ENCODE measurements around the gene TRHDE. TPM values are rescaled to one million over a fixed set of nuclear protein-coding genes. Genes with fewer than 3 reads are reported as not detected.
A peak's percentile ranks its signal among the peaks of the same experiment; 100 is the strongest.

Gene TRHDE
- total RNA-seq, 1 experiment from 2014 or later, result 3.5 TPM

DNA sequence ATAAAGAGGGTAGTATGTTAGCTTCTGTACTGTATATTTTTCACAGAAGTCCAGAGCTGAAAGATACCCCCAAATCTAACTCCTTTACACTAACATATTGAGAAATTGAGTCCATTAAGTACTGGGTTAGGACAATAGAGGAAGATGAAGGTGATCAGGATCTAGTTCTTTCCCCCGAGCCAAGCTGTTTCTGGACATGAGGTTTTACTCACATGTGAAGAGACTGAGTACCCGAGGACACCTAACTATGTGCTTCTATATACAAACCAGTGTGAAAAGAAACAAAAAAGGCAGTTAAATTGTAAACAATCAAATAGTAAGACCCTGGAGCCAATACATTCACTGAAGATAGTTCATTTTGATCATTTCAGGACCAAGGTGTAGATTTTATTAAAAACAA is 3.8 kb upstream of the TRHDE start:
- Histone ChIP-seq H3K36me3 (replicated peaks; ENCODE audit: control insufficient read depth, insufficient read depth, low read length) (no peaks in the 10 kb centered on the region), H3K4me3 (ENCODE audit: insufficient read depth, low read depth, low read length) (no peak overlapping the region), H3K27me3 (ENCODE audit: control insufficient read depth, insufficient read depth, low read length) (peaks cover 19% of the 10 kb centered on the region)
- no peak for DNase-seq

DNA sequence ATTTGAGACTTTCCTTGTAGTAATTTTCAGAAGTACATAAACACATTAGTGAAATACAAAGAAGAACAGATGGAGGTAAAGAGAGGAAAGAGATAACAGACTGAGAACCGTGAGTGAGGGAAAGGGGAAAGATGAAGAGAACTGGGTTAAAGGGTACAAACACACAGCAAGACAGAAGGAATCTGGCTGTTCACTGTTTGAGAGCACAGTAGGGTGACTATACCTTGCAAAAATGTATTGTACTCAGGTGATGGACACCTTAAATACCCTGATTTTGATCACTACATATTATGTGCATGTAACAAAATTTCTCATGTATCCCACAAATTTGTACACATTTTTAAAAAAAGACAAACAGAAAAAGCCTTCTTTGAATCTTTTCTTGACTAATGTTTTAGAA is 2.7 kb upstream of the TRHDE start:
- Histone ChIP-seq H3K36me3 (replicated peaks; ENCODE audit: control insufficient read depth, insufficient read depth, low read length) (no peaks in the 10 kb centered on the region), H3K27me3 (ENCODE audit: control insufficient read depth, insufficient read depth, low read length) (peaks cover 31% of the 10 kb centered on the region), H3K4me3 (ENCODE audit: insufficient read depth, low read depth, low read length) (no peak overlapping the region)
- no peak for DNase-seq

DNA sequence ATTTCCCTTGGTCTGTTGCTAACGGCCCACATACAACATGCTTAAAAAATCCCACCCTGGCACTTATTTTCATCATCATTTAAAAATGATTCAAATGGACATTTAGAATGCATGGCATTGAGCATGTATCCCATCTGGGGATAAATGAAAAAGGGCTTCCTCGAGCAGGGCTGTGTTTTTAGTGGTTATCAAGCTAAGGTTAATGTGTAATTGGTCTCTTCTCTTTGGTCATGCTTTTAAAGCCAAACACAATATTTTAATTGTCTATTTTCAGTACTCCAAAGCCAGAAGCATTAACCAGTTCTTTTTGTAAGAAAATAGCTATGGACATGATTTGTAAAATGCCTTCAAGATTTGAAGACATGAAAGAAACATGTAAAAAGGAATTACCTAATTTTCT is 1.9 kb upstream of the TRHDE start:
- H3K4me3 ChIP-seq (ENCODE audit: insufficient read depth, low read depth, low read length), result no peak overlapping the region

DNA sequence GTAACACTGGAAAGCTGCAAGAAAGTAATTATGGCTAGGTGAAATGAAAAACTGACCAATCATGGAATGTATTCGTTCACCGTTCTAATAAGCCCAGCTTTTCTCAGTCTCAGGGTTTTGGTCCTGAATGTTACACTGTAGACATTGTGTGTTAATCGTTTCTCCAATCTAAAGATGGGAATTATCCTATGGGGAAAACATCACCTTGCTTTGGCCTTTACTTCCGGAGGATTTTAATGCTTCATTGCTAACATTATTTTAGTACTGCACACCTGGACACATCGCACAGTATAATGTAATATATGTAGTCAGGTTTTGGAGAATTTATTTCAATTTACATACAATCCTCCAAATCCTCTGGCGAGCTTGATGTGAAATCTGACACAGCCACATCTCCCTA is 1.2 kb upstream of the TRHDE start:
- no peak for DNase-seq
- H3K27me3 ChIP-seq (ENCODE audit: control insufficient read depth, insufficient read depth, low read length), result peaks cover 33% of the 10 kb centered on the region

More for the DNA sequence above, 1.9 kb upstream of the TRHDE start:
- Histone ChIP-seq H3K27me3 (ENCODE audit: control insufficient read depth, insufficient read depth, low read length) (peaks cover 33% of the 10 kb centered on the region), H3K36me3 (replicated peaks; ENCODE audit: control insufficient read depth, insufficient read depth, low read length) (no peaks in the 10 kb centered on the region)
- DNase-seq, result no peak

DNA sequence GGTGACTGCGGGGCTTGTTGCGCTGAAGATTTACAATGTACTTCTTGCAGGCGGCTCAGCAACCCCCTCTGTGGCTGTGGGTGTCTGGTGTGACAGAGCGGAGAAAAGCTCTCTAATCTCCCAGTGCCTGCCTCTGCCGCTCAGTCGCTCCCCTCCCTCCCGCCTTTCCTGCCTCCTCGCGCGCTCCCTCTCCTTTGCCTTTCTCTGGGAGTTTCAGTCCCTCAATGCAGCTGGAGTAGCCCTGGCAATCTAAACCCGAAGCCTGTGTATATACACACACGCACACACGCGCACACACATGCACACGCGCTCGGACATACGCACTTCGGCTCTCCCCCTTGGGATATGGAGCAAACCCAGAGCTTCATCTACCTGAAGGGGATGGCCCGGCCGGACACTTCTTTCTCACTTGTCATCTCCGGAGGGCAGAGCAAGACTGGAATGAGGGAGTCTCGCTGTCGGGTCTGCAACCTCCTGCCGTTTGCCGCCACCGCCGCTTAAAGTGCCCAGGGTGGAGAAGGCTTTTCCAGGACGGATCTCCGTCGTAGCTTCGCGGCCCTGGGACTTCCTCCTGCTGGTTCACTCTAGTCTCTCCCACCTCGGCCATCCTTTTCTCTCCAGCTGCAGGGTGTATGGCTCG is 599 bp upstream of the TRHDE start:
- H3K27me3 ChIP-seq (ENCODE audit: control insufficient read depth, insufficient read depth, low read length), result peaks cover 35% of the 10 kb centered on the region
- H3K36me3 ChIP-seq (replicated peaks; ENCODE audit: control insufficient read depth, insufficient read depth, low read length), result no peaks in the 10 kb centered on the region
- H3K4me3 ChIP-seq (ENCODE audit: insufficient read depth, low read depth, low read length), result peak overlapping the region; percentile 73
- DNase-seq, result peak; percentile 70

More for the DNA sequence above, 1.2 kb upstream of the TRHDE start:
- H3K36me3 ChIP-seq (replicated peaks; ENCODE audit: control insufficient read depth, insufficient read depth, low read length), result no peaks in the 10 kb centered on the region
- peak overlapping the region; percentile 73 for H3K4me3 ChIP-seq (ENCODE audit: insufficient read depth, low read depth, low read length)

DNA sequence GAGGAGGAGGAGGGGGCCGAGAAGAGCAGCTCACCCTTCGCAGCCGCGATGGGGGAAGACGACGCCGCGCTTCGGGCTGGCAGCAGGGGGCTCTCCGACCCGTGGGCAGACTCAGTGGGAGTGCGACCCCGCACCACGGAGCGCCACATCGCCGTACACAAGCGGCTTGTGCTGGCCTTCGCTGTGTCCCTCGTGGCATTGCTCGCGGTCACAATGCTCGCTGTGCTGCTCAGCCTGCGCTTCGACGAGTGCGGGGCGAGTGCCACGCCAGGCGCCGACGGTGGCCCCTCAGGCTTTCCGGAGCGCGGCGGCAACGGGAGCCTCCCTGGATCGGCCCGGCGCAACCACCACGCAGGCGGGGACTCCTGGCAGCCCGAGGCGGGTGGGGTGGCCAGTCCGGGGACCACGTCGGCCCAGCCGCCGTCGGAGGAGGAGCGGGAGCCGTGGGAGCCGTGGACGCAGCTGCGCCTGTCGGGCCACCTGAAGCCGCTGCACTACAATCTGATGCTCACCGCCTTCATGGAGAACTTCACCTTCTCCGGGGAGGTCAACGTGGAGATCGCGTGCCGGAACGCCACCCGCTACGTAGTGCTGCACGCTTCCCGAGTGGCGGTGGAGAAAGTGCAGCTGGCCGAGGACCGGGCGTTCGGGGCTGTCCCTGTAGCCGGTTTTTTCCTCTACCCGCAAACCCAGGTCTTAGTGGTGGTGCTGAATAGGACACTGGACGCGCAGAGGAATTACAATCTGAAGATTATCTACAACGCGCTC is 745 bp downstream of the TRHDE start:
- peak; percentile 65 for DNase-seq
- H3K27me3 ChIP-seq (ENCODE audit: control insufficient read depth, insufficient read depth, low read length), result peaks cover 36% of the 10 kb centered on the region
- peak overlapping the region; percentile 73 for H3K4me3 ChIP-seq (ENCODE audit: insufficient read depth, low read depth, low read length)
- no peaks in the 10 kb centered on the region for H3K36me3 ChIP-seq (replicated peaks; ENCODE audit: control insufficient read depth, insufficient read depth, low read length)

DNA sequence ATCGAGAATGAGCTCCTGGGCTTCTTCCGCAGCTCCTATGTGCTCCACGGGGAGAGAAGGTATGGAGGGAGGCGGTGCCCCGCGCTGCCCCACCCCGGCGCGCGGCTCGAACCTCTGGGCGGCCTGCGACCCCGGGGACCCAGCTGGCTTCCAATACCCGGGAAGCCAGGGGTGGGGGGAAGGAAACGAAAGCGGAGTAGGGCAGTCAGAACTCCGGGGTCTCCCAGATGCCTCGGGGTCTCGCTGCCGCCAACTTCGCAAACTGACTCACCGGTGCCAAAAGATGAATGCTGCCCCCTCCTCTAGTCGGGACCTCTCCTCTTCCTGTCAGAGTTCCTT is 1.3 kb downstream of the TRHDE start:
- no peak for DNase-seq
- Histone ChIP-seq H3K36me3 (replicated peaks; ENCODE audit: control insufficient read depth, insufficient read depth, low read length) (no peaks in the 10 kb centered on the region), H3K27me3 (ENCODE audit: control insufficient read depth, insufficient read depth, low read length) (peaks cover 36% of the 10 kb centered on the region), H3K4me3 (ENCODE audit: insufficient read depth, low read depth, low read length) (peak overlapping the region; percentile 73)

DNA sequence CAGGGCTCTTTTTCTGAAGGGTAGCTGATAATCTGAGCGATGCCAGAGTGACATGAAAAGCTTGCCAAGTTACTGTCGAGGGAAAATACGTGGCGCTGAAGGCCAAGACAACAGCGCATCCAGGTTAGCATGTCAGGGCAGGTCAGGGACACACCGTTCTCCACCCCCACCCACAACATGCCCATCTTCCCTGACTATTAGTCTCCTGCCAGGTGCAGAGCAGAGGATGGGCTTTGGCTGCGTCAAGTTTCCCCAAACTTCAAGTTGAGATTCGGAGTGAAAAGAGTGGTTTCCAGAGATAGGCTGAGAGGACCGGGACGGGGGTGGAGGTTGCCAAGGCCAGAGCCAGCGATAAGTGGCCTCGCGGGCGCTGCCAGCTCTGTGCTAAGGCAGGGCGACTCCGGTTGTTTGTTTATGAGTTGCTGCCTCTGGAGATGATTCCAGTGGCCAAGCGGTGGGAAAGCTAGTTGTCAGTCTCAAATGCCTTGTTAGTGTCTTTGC is 1.7 kb downstream of the TRHDE start:
- Histone ChIP-seq H3K27me3 (ENCODE audit: control insufficient read depth, insufficient read depth, low read length) (peaks cover 36% of the 10 kb centered on the region), H3K4me3 (ENCODE audit: insufficient read depth, low read depth, low read length) (peak overlapping the region; percentile 73), H3K36me3 (replicated peaks; ENCODE audit: control insufficient read depth, insufficient read depth, low read length) (no peaks in the 10 kb centered on the region)
- peak; percentile 33 for DNase-seq

DNA sequence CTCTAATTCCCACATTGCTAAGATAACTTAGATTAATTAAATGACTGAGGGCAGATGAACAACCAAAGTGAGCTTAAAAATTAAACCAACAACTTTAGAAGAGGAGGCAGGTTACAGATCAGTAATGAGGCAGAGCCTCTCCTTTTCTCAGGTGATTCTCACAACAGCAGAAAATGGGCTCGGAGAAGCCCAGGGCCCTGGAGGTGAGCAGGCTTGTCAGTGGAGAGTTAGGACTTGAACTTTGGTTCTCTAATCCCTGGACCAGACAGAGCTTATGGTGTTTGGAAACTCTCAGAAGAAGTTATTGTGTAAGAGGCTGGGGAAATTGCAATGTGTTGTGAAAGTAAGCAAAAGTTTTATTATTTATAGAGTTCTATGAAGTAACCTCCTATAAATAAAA is 2.8 kb downstream of the TRHDE start:
- no peak overlapping the region for H3K4me3 ChIP-seq (ENCODE audit: insufficient read depth, low read depth, low read length)
- no peaks in the 10 kb centered on the region for H3K36me3 ChIP-seq (replicated peaks; ENCODE audit: control insufficient read depth, insufficient read depth, low read length)
- DNase-seq, result no peak

DNA sequence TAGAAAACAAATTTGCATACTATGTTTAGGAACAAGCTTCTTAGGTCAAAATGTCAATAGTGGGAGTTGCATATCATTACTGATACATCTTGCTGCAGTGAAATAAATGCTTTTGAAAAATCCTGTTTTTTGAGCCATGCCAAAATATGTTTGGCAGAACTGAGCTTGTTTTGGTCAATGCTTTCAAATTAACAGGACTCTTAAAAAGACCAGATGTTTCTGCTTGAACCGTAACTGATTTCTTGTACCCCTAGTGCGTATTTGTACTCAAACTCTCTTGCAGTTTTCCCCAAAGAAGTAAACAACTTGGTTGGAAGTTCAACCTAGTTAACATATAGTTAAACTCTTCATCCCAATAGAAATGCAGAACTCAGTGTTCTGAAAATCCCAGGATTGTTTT is 3.4 kb downstream of the TRHDE start:
- no peak overlapping the region for H3K4me3 ChIP-seq (ENCODE audit: insufficient read depth, low read depth, low read length)
- peaks cover 36% of the 10 kb centered on the region for H3K27me3 ChIP-seq (ENCODE audit: control insufficient read depth, insufficient read depth, low read length)
- H3K36me3 ChIP-seq (replicated peaks; ENCODE audit: control insufficient read depth, insufficient read depth, low read length), result no peaks in the 10 kb centered on the region
- no peak for DNase-seq

More for the DNA sequence above, 2.8 kb downstream of the TRHDE start:
- peaks cover 36% of the 10 kb centered on the region for H3K27me3 ChIP-seq (ENCODE audit: control insufficient read depth, insufficient read depth, low read length)

DNA sequence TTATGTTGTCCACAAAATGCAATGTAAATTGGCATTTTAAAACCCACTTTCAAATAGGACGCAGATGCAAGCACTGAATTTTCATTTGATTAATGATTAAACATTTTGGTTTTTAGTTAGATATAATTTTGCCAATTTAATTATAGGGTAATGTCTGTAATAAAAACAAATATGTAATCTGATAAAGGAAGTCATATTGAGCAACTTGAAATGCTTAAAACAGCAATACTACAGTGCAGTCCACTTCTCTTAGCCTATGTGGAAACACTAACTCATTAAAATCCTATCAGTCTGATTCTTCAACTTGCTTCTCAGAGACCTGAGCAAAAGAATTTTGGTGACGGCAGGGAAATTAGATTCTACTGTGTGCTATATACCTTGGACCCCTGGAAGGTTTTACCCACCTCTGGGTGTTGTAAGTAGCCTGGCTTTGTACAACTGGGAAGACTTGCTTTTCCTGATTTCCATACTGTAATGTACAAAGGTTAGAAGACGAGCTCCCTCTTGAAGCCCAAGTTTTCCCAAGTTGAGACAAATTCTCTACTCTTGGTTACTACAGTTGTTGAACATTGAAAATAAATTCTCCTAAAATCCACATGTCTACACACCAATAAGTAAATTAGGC is 4.1 kb downstream of the TRHDE start:
- no peaks in the 10 kb centered on the region for H3K36me3 ChIP-seq (replicated peaks; ENCODE audit: control insufficient read depth, insufficient read depth, low read length)
- H3K4me3 ChIP-seq (ENCODE audit: insufficient read depth, low read depth, low read length), result no peak overlapping the region
- H3K27me3 ChIP-seq (ENCODE audit: control insufficient read depth, insufficient read depth, low read length), result peaks cover 36% of the 10 kb centered on the region
- no peak for DNase-seq

DNA sequence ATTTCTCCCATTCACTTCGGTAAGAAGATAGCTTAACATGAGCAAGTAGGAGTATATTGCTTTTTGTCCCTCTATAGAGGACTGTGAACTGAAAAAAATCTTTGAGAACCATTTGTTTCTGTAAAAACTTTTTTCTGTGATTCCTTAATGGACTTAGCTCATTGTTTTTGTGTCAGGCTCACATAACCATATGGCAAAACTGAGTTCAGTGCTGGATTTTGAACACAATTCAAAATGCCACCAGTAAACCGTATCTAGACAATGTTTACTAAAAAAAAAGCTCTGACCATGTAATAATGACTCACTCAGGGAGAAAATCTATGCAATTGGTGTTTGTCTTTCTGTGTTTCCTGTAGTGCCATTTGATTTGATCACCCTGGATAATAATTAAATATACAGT is 5.2 kb downstream of the TRHDE start:
- Histone ChIP-seq H3K36me3 (replicated peaks; ENCODE audit: control insufficient read depth, insufficient read depth, low read length) (no peaks in the 10 kb centered on the region), H3K4me3 (ENCODE audit: insufficient read depth, low read depth, low read length) (no peak overlapping the region), H3K27me3 (ENCODE audit: control insufficient read depth, insufficient read depth, low read length) (peaks cover 26% of the 10 kb centered on the region)
- DNase-seq, result no peak

DNA sequence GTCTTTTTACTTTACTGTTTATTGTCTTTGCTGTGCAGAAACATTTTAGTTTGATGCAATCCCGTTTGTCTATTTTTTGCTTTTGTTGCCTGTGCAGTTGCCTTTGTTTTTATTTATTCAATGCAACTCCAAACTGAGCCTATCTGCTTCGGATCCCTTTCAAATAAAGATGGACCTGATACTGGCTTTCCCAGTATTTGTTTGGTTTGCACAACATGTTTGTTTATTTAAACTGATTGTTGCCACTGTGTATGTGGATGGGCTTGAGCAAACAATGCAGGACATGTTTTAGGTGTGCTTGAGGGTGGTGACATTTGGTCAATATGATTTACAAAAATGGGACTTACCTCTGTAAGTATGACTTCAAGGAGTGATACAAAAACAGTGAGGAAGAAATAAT is 6.7 kb downstream of the TRHDE start:
- DNase-seq, result no peak
- H3K27me3 ChIP-seq (ENCODE audit: control insufficient read depth, insufficient read depth, low read length), result peaks cover 11% of the 10 kb centered on the region

DNA sequence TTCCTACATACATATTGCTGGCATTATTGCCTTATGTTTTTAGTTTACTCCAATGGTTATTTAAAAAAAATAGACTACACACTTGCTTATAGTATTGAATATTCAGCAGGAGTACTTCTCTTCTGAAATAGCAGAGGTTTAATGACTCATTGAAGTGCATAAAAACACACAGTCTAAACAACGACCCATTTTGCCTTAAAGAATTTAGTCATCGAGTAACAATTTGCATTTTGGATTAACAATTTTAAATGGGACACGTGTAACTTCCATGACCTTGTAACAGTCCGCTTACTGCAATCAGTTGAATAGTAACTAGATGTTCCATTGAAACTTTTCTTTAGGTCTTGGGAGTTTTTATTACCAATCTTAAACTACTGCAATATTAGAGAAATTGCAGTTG is 9.0 kb downstream of the TRHDE start:
- 0 out of 2 replicates have a peak, but pooled peaks cover 2% of the 10 kb centered on the region for H3K27me3 ChIP-seq (ENCODE audit: control insufficient read depth, insufficient read depth, low read length)
- H3K36me3 ChIP-seq (replicated peaks; ENCODE audit: control insufficient read depth, insufficient read depth, low read length), result no peaks in the 10 kb centered on the region
- no peak overlapping the region for H3K4me3 ChIP-seq (ENCODE audit: insufficient read depth, low read depth, low read length)
- no peak for DNase-seq

More for the DNA sequence above, 6.7 kb downstream of the TRHDE start:
- H3K4me3 ChIP-seq (ENCODE audit: insufficient read depth, low read depth, low read length), result no peak overlapping the region
- H3K36me3 ChIP-seq (replicated peaks; ENCODE audit: control insufficient read depth, insufficient read depth, low read length), result no peaks in the 10 kb centered on the region

DNA sequence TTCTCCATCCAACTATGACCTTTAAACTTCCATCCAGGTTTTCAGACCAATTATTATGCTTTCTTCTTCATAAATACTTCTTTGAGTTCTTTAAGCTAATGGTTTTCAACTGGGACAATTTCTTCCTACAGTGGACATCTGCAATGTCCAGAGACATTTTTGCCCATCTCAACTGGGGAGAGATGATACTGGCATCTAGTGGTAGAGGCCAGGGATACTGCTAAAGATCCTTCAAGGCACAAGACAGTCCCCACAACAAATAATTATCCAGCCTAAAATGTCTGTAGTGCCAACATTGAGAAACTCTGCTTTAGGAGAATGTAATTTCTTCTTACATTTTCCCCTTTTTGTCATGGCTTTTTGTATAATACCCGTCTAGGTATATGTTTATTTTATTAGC is 10.6 kb downstream of the TRHDE start:
- H3K4me3 ChIP-seq (ENCODE audit: insufficient read depth, low read depth, low read length), result no peak overlapping the region
- H3K36me3 ChIP-seq (replicated peaks; ENCODE audit: control insufficient read depth, insufficient read depth, low read length), result no peaks in the 10 kb centered on the region
- H3K27me3 ChIP-seq (ENCODE audit: control insufficient read depth, insufficient read depth, low read length), result no peaks in the 10 kb centered on the region
- peak; percentile 26 for DNase-seq

All from H7 (cell line).